ENCODE measurements around the gene C4orf50. TPM values are rescaled to one million over a fixed set of nuclear protein-coding genes. Genes with fewer than 3 reads are reported as not detected.

Gene C4orf50
- total RNA-seq, 1 donor from 2014 or later: 0.05 TPM

GRCh38 chr4:5926598-5926997 is 91.6 kb downstream of the C4orf50 start:
- peaks cover 12% of the 10 kb centered on the region for H3K27me3 Mint-ChIP-seq (ENCODE audit: unreplicated experiment)
- H3K27ac Mint-ChIP-seq (ENCODE audit: unreplicated experiment): no peak overlapping the region
- H3K36me3 Mint-ChIP-seq (ENCODE audit: low read depth, unreplicated experiment): no peaks in the 10 kb centered on the region
- no peak for TF ChIP-seq CTCF (IDR thresholded peaks at IDR 0.05; ENCODE audit: unreplicated experiment)
- no peak for DNase-seq (ENCODE audit: low spot score)
- H3K9me3 Mint-ChIP-seq (ENCODE audit: unreplicated experiment): no peaks in the 10 kb centered on the region
- no peak overlapping the region for H3K4me3 Mint-ChIP-seq (ENCODE audit: unreplicated experiment)
- H3K4me1 Mint-ChIP-seq (ENCODE audit: unreplicated experiment): peaks cover 3% of the 10 kb centered on the region

- H3K4me3 Mint-ChIP-seq (ENCODE audit: unreplicated experiment): no peak overlapping the region
- H3K4me1 Mint-ChIP-seq (ENCODE audit: unreplicated experiment): peaks cover 3% of the 10 kb centered on the region
- DNase-seq (ENCODE audit: low spot score): no peak
- H3K27me3 Mint-ChIP-seq (ENCODE audit: unreplicated experiment): peaks cover 16% of the 10 kb centered on the region
- H3K9me3 Mint-ChIP-seq (ENCODE audit: unreplicated experiment): no peaks in the 10 kb centered on the region
- H3K36me3 Mint-ChIP-seq (ENCODE audit: low read depth, unreplicated experiment): no peaks in the 10 kb centered on the region
- no peak for TF ChIP-seq CTCF (IDR thresholded peaks at IDR 0.05; ENCODE audit: unreplicated experiment)
- H3K27ac Mint-ChIP-seq (ENCODE audit: unreplicated experiment): no peak overlapping the region
Measured at GRCh38 chr4:5925419-5926200, 92.6 kb downstream of the C4orf50 start.

GRCh38 chr4:5924461-5925125 is 93.6 kb downstream of the C4orf50 start:
- DNase-seq (ENCODE audit: low spot score): no peak
- peaks cover 15% of the 10 kb centered on the region for H3K27me3 Mint-ChIP-seq (ENCODE audit: unreplicated experiment)
- no peaks in the 10 kb centered on the region for H3K9me3 Mint-ChIP-seq (ENCODE audit: unreplicated experiment)
- H3K27ac Mint-ChIP-seq (ENCODE audit: unreplicated experiment): no peak overlapping the region
- peaks cover 3% of the 10 kb centered on the region for H3K4me1 Mint-ChIP-seq (ENCODE audit: unreplicated experiment)
- no peak for TF ChIP-seq CTCF (IDR thresholded peaks at IDR 0.05; ENCODE audit: unreplicated experiment)
- no peaks in the 10 kb centered on the region for H3K36me3 Mint-ChIP-seq (ENCODE audit: low read depth, unreplicated experiment)
- no peak overlapping the region for H3K4me3 Mint-ChIP-seq (ENCODE audit: unreplicated experiment)

- Mint-ChIP-seq H3K36me3 (ENCODE audit: low read depth, unreplicated experiment) (no peaks in the 10 kb centered on the region), H3K4me1 (ENCODE audit: unreplicated experiment) (peaks cover 3% of the 10 kb centered on the region), H3K4me3 (ENCODE audit: unreplicated experiment) (no peak overlapping the region), H3K27me3 (ENCODE audit: unreplicated experiment) (peaks cover 13% of the 10 kb centered on the region), H3K9me3 (ENCODE audit: unreplicated experiment) (no peaks in the 10 kb centered on the region), H3K27ac (ENCODE audit: unreplicated experiment) (no peak overlapping the region)
- no peak for TF ChIP-seq CTCF (IDR thresholded peaks at IDR 0.05; ENCODE audit: unreplicated experiment)
- DNase-seq (ENCODE audit: low spot score): no peak
Measured at GRCh38 chr4:5923376-5923775, 94.9 kb downstream of the C4orf50 start.

- Mint-ChIP-seq H3K27ac (ENCODE audit: unreplicated experiment) (no peak overlapping the region), H3K4me1 (ENCODE audit: unreplicated experiment) (peaks cover 3% of the 10 kb centered on the region), H3K4me3 (ENCODE audit: unreplicated experiment) (no peak overlapping the region), H3K9me3 (ENCODE audit: unreplicated experiment) (no peaks in the 10 kb centered on the region), H3K36me3 (ENCODE audit: low read depth, unreplicated experiment) (no peaks in the 10 kb centered on the region), H3K27me3 (ENCODE audit: unreplicated experiment) (peaks cover 17% of the 10 kb centered on the region)
- no peak for TF ChIP-seq CTCF (IDR thresholded peaks at IDR 0.05; ENCODE audit: unreplicated experiment)
- no peak for DNase-seq (ENCODE audit: low spot score)
Measured at GRCh38 chr4:5922556-5922955, 95.7 kb downstream of the C4orf50 start.
